ENCODE measurements around the gene FAT3. TPM values are rescaled to one million over a fixed set of nuclear protein-coding genes. Genes with fewer than 3 reads are reported as not detected.

Gene FAT3
- 304 TPM for total RNA-seq

DNA sequence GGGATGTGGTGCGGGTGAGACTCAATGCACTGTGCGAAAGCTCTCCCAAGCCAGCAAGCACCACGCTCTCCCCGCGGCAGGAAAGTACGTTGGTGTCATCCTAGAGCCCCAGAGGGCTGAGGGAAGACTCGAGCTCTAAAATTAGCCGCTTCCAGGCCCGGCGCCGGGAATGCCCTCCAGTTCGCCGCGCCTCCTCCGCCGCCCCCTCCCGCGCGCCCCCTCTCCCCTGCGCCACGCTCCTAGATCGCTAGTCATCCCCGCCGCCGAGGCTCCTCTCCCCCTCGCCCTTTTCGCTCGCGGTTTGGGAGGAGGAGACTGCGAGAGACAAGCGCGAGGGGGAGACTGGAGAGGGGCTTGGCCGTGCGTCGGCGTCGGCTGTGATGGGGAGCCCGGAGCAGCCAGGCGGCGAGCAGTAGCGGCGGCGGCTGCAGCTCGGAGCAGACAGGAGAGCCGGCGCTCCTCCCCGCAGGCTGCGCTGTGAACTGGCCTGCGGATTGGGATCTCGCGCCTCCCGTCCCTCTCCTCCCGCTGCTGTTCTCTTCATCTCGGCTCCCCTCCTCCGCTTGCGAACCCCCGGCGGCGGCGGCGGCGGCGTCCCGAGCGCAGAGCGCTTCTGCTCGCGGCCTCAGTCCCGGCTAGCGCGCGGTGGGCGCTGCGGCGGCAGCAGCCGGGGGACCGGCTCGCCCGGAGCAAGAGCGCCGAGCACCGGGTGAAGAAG lies at the start of gene FAT3:
Gene FAT3 (plus strand): TSS at position 412 of the 718 bp plus-strand sequence. CDS start 127,295 bp downstream, outside the sequence.

Measured in diencephalon (tissue), 1 donor.